ACC112 (cell line): ENCODE data around the gene PCDHGA5.
"Not testable (repeated sequence)": the region's sequence is repeated elsewhere in the genome, so short reads cannot be mapped to it uniquely, and the experiment has no call there.

Source experiments
- H2AFZ ChIP-seq: fragments of 200-600 bp; sonication (generic); one replicate; pipeline ENCODE4 v1.6.0; 2017; ENCODE audit warnings: antibody characterized with exemption, low read length; ENCODE audit not compliant: unreplicated experiment
- H3K27ac ChIP-seq: fragments of 200-600 bp; sonication (generic); 2 replicates; pipeline ENCODE4 v1.5.1; 2014; ENCODE audit warnings: low read depth, mild to moderate bottlenecking, antibody characterized with exemption, low read length, moderate library complexity
- H3K27me3 ChIP-seq: fragments of 200-600 bp; sonication (generic); 2 replicates; pipeline ENCODE4 v1.6.1; 2014; ENCODE audit warnings: mild to moderate bottlenecking, antibody characterized with exemption, low read length, moderate library complexity, mixed read lengths; ENCODE audit not compliant: insufficient read depth
- H3K36me3 ChIP-seq: fragments of 200-600 bp; sonication (generic); 2 replicates; pipeline ENCODE4 v1.6.1; 2016; ENCODE audit warnings: mild to moderate bottlenecking, antibody characterized with exemption, low read length, moderate library complexity, mixed read lengths; ENCODE audit not compliant: insufficient read depth
- H3K4me1 ChIP-seq: fragments of 200-600 bp; sonication (generic); one replicate; pipeline ENCODE4 v1.6.1; 2016; ENCODE audit warnings: low read length, mixed read lengths; ENCODE audit not compliant: insufficient read depth, unreplicated experiment, control insufficient read depth
- H3K4me3 ChIP-seq: fragments of 200-600 bp; sonication (generic); 2 replicates; pipeline ENCODE4 v1.5.1; 2014; ENCODE audit warnings: mild to moderate bottlenecking, low read depth, low read length
- H3K79me2 ChIP-seq: fragments of 200-600 bp; sonication (generic); one replicate; pipeline ENCODE4 v1.6.0; 2016; ENCODE audit warnings: low read length; ENCODE audit not compliant: control insufficient read depth, unreplicated experiment, insufficient read depth

The PCDHGA5 gene

GRCh38 chr5:141363952-141364660, at the start of gene PCDHGA5:
PCDHGA5 (plus strand) TSS chr5:141364162; CDS start chr5:141364331, 169 bp downstream.
- Histone ChIP-seq H2AFZ (no peak within 1 kb of the TSS), H3K27me3 (peaks cover 88% of the 10 kb centered on the region), H3K79me2 (no peaks in the 10 kb centered on the region), H3K4me3 (peak within 1 kb of the TSS; percentile 48; the same call in 1 of the 2 replicates), H3K27ac (no peak within 1 kb of the TSS), H3K4me1 (no peaks in the 10 kb centered on the region), H3K36me3 (no peaks in the 10 kb centered on the region)

GRCh38 chr5:141316963-141317362, 47.0 kb upstream of the PCDHGA5 start:
- H3K27ac ChIP-seq, H3K4me1 ChIP-seq, H3K4me3 ChIP-seq, H3K27me3 ChIP-seq, H2AFZ ChIP-seq: not testable (repeated sequence)
- Histone ChIP-seq H3K79me2 (peaks cover 58% of the 10 kb centered on the region), H3K36me3 (peaks cover 53% of the 10 kb centered on the region)

- Histone ChIP-seq H3K4me3 (peak overlapping the region; percentile 89), H3K36me3 (peaks cover 43% of the 10 kb centered on the region)
Observed at GRCh38 chr5:141319202-141319601, 44.8 kb upstream of the PCDHGA5 start.

GRCh38 chr5:141319699-141320098, 44.3 kb upstream of the PCDHGA5 start:
- Histone ChIP-seq H3K27ac (peak overlapping the region; percentile 94; the same call in 1 of the 2 replicates), H3K36me3 (peaks cover 42% of the 10 kb centered on the region)

More at GRCh38 chr5:141319202-141319601, 44.8 kb upstream of the PCDHGA5 start:
- Histone ChIP-seq H2AFZ (no peak overlapping the region), H3K27me3 (no peaks in the 10 kb centered on the region), H3K27ac (no peak overlapping the region), H3K79me2 (peaks cover 45% of the 10 kb centered on the region), H3K4me1 (no peaks in the 10 kb centered on the region)

GRCh38 chr5:141320225-141321169, 43.5 kb upstream of the PCDHGA5 start, which contains the start of gene TAF7:
TAF7 (minus strand) TSS chr5:141320784; CDS start chr5:141320044, 740 bp downstream.
- H3K79me2 ChIP-seq, result peaks cover 37% of the 10 kb centered on the region
- H3K4me1 ChIP-seq, result no peaks in the 10 kb centered on the region
- peaks cover 39% of the 10 kb centered on the region for H3K36me3 ChIP-seq
- H2AFZ ChIP-seq, result peak within 1 kb of the TSS; percentile 79
- H3K27me3 ChIP-seq, result no peaks in the 10 kb centered on the region
- peak within 1 kb of the TSS; percentile 89 for H3K4me3 ChIP-seq
- H3K27ac ChIP-seq, result peak within 1 kb of the TSS; percentile 94

More at GRCh38 chr5:141319699-141320098, 44.3 kb upstream of the PCDHGA5 start:
- H3K4me1 ChIP-seq, result no peaks in the 10 kb centered on the region
- H3K79me2 ChIP-seq, result peaks cover 44% of the 10 kb centered on the region
- H3K4me3 ChIP-seq, result peak overlapping the region; percentile 89
- no peak overlapping the region for H2AFZ ChIP-seq
- no peaks in the 10 kb centered on the region for H3K27me3 ChIP-seq

- Histone ChIP-seq H3K36me3 (peaks cover 24% of the 10 kb centered on the region), H3K79me2 (peaks cover 25% of the 10 kb centered on the region), H3K27me3 (0 out of 2 replicates have a peak, but pooled peaks cover under 1% of the 10 kb centered on the region), H3K4me1 (no peaks in the 10 kb centered on the region), H2AFZ (no peak overlapping the region), H3K27ac (no peak overlapping the region), H3K4me3 (no peak overlapping the region)
Observed at GRCh38 chr5:141322261-141322660, 41.7 kb upstream of the PCDHGA5 start.

GRCh38 chr5:141326088-141326854, 37.7 kb upstream of the PCDHGA5 start:
- Histone ChIP-seq H3K27me3 (peaks cover 31% of the 10 kb centered on the region), H3K4me1 (peaks cover 5% of the 10 kb centered on the region), H3K79me2 (no peaks in the 10 kb centered on the region), H3K4me3 (peak overlapping the region; percentile 69), H3K36me3 (no peaks in the 10 kb centered on the region), H3K27ac (no peak overlapping the region), H2AFZ (peak overlapping the region; percentile 60)

- peaks cover 5% of the 10 kb centered on the region for H3K4me1 ChIP-seq
- H3K36me3 ChIP-seq, result no peaks in the 10 kb centered on the region
- H3K27me3 ChIP-seq, result peaks cover 50% of the 10 kb centered on the region
- no peak overlapping the region for H2AFZ ChIP-seq
- H3K79me2 ChIP-seq, result no peaks in the 10 kb centered on the region
- no peak overlapping the region for H3K27ac ChIP-seq
- no peak overlapping the region for H3K4me3 ChIP-seq
Observed at GRCh38 chr5:141328231-141328630, 35.7 kb upstream of the PCDHGA5 start.

- peaks cover 71% of the 10 kb centered on the region for H3K27me3 ChIP-seq
- no peaks in the 10 kb centered on the region for H3K36me3 ChIP-seq
- no peaks in the 10 kb centered on the region for H3K79me2 ChIP-seq
- peaks cover 5% of the 10 kb centered on the region for H3K4me1 ChIP-seq
- H3K4me3 ChIP-seq, result peak within 1 kb of the TSS; percentile 77
- peak within 1 kb of the TSS; percentile 97 for H2AFZ ChIP-seq
- H3K27ac ChIP-seq, result no peak within 1 kb of the TSS
Observed at GRCh38 chr5:141330299-141331080, 33.5 kb upstream of the PCDHGA5 start, which contains the start of gene PCDHGA1. PCDHGA1 (plus strand) TSS chr5:141330514.
